Sigmoid colon (tissue), 7 donors: ENCODE data around the gene SYF2. TPM values are rescaled to one million over a fixed set of nuclear protein-coding genes. Genes with fewer than 3 reads are reported as not detected.
A peak's percentile ranks its signal among the peaks of the same experiment; 100 is the strongest.

Experiments used
- DNase-seq: peaks from one replicate; pipeline ENCODE4 v3.0.0-alpha.2; 2019
- H3K27ac ChIP-seq, 4 donors: fragments of 200-600 bp; sonication (generic); one replicate each; pipeline ENCODE4 v1.5.1; 2016 to 2019; ENCODE audit warnings: mild to moderate bottlenecking in 1 of 4
- H3K27me3 ChIP-seq, 3 donors: fragments of 200-600 bp; sonication (generic); one replicate each; pipeline ENCODE4 v1.5.1; 2019; ENCODE audit warnings: mild to moderate bottlenecking in 1 of 3
- H3K36me3 ChIP-seq, 4 donors: fragments of 200-600 bp; sonication (generic); one replicate each; pipeline ENCODE4 v1.5.1; 2016 to 2019
- H3K4me1 ChIP-seq, 4 donors: fragments of 200-600 bp; sonication (generic); one replicate each; pipeline ENCODE4 v1.5.1; 2017 to 2019
- H3K4me3 ChIP-seq, 4 donors: fragments of 200-600 bp; sonication (generic); one replicate each; pipeline ENCODE4 v1.5.1; 2017 to 2019; ENCODE audit warnings: mild to moderate bottlenecking in 2 of 4, moderate library complexity in 1 of 4
- H3K9me3 ChIP-seq, 4 donors: fragments of 200-600 bp in 3 of 4; sonication (generic) in 3 of 4; one replicate each; pipeline versions ENCODE4 v1.5.1 to v1.6.1; 2013 to 2019
- EP300 ChIP-seq, 4 donors: sonication (generic); formaldehyde crosslinking; IDR thresholded peaks; one replicate each; pipeline ENCODE4 v1.6.1; 2017; ENCODE audit warnings: antibody characterized with exemption in 4 of 4
- POLR2A ChIP-seq, 2 donors: fragments of 450-650 bp; IDR thresholded peaks; one replicate each; pipeline ENCODE4 v1.6.1; 2016; ENCODE audit warnings: antibody characterized with exemption in 2 of 2, mild to moderate bottlenecking in 2 of 2, moderate library complexity in 2 of 2
- POLR2AphosphoS5 ChIP-seq, 4 donors: sonication (generic); formaldehyde crosslinking; IDR thresholded peaks; one replicate each; pipeline ENCODE4 v1.6.1; 2017; ENCODE audit warnings: antibody characterized with exemption in 4 of 4
- WGBS, 2 donors: extraction: QIAGEN DNeasy Blood & Tissue Kit; methylation state at CpG; one replicate each; pipeline ENCODE4 v1.1.7; 2013; 5-methylcytosine and 5-hydroxymethylcytosine counted together
- intact Hi-C: fragments of 100-400 bp; cut with DNase I; formaldehyde crosslinking; loops from one replicate; pipeline ENCODE4 v1.15.1; 2023
- polyA plus RNA-seq, 3 donors: library from polyadenylated mRNA; stranded (reverse); fragments of 200-250 nt; gene quantifications; one replicate each; pipeline ENCODE4 v1.2.3, GENCODE V29; 2013
- total RNA-seq, 4 donors: library from RNA; depleted of rRNA; stranded (reverse); fragments of >200 nt; gene quantifications; one replicate each; pipeline ENCODE4 v1.1.0, GENCODE V29; 2016
- TF ChIP-seq, protein P1 (sequence below), 4 experiments: fragments of 450-650 bp in 3 of 4; fragments of 200-600 bp in 1 of 4; IDR thresholded peaks; one replicate each; pipeline ENCODE4 v1.5.1; 2016 to 2019; ENCODE audit warnings: antibody characterized with exemption in 4 of 4, mild to moderate bottlenecking in 3 of 4, moderate library complexity in 2 of 4
- donor health status: healthy with polysubstance abuse.
- donor health status: Bipolar disorder and iron deficiency.
- donor health status: healthy.

Gene SYF2
- total and polyA plus RNA-seq, 7 donors, result 58.2 to 138 (median 95.2) TPM

- intact Hi-C loops, result no loop called here
- WGBS, 2 donors, result 29 to 57% methylated on average over 20 of the region's 20 CpGs
- H3K36me3 ChIP-seq, result no peaks in the 10 kb centered on the region
- H3K27me3 ChIP-seq, result peaks cover 0 to 10% (median 0%) of the 10 kb centered on the region in 3 donors
- H3K27ac ChIP-seq, result peak overlapping the region in 2 of 4 donors; percentile 14 to 42
- no peak for DNase-seq
- H3K9me3 ChIP-seq, result no peaks in the 10 kb centered on the region
- peaks cover 0 to 7% (median 0%) of the 10 kb centered on the region in 4 donors for H3K4me1 ChIP-seq
- TF ChIP-seq POLR2A (IDR thresholded peaks at IDR 0.05) (no peak), EP300 (IDR thresholded peaks at IDR 0.05) (no peak), POLR2AphosphoS5 (IDR thresholded peaks at IDR 0.05) (no peak)
- TF ChIP-seq, protein P1, sequence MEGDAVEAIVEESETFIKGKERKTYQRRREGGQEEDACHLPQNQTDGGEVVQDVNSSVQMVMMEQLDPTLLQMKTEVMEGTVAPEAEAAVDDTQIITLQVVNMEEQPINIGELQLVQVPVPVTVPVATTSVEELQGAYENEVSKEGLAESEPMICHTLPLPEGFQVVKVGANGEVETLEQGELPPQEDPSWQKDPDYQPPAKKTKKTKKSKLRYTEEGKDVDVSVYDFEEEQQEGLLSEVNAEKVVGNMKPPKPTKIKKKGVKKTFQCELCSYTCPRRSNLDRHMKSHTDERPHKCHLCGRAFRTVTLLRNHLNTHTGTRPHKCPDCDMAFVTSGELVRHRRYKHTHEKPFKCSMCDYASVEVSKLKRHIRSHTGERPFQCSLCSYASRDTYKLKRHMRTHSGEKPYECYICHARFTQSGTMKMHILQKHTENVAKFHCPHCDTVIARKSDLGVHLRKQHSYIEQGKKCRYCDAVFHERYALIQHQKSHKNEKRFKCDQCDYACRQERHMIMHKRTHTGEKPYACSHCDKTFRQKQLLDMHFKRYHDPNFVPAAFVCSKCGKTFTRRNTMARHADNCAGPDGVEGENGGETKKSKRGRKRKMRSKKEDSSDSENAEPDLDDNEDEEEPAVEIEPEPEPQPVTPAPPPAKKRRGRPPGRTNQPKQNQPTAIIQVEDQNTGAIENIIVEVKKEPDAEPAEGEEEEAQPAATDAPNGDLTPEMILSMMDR (IDR thresholded peaks at IDR 0.05), result no peak
- H3K4me3 ChIP-seq, result peak overlapping the region in 1 of 4 donors; percentile 13
These were observed 33.5 kb downstream of the SYF2 start for GRCh38 chr1:25198663-25199252.

GRCh38 chr1:25197982-25198662 is 34.2 kb downstream of the SYF2 start:
- WGBS, 2 donors, result 10 to 35% methylated on average over 11 of the region's 11 CpGs
- H3K4me3 ChIP-seq, result no peak overlapping the region

DNA sequence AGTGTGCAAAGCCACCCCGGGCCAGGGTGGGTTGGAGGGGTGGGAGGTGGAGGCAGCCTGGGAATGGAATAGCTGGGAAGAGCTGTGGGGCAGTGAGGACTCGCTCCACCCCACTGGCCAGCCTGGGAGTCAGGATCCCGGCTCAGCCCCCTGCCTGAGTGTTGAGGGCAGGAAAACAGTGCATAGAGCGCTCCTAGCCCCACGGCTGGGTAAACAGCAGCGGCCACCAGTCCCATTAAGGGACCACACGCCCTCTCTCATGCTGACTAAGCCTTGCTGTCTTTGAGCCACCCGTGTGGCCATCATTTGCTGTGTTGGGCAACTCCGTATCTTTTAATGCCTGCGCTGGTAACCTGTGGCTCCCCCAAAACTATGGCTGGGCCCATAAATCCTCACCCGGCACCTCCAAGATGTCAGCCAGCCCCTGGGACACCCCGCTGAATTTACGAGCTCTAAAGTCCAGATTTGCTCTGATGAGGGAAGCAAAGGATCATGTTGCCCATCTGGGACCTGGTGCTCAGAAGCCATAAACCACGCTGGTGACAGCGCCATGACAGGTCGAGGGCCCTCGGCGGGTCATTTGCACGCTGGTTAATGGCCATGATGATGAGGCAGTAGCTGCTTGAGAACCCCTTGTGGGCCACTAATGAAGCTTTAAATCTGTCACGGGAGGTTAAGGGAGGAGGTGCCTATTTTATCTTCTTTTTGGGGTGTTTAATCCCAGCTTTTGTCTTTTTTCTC is 34.9 kb downstream of the SYF2 start:
- Histone ChIP-seq H3K9me3 (no peaks in the 10 kb centered on the region), H3K4me1 (peaks cover 0 to 7% (median 0%) of the 10 kb centered on the region in 4 donors), H3K27me3 (peaks cover 0 to 10% (median 0%) of the 10 kb centered on the region in 3 donors), H3K36me3 (no peaks in the 10 kb centered on the region), H3K27ac (no peak overlapping the region), H3K4me3 (no peak overlapping the region)
- no peak for TF ChIP-seq POLR2A (IDR thresholded peaks at IDR 0.05)
- no peak for TF ChIP-seq POLR2AphosphoS5 (IDR thresholded peaks at IDR 0.05)
- TF ChIP-seq, protein P1 (IDR thresholded peaks at IDR 0.05), result no peak
- no peak for TF ChIP-seq EP300 (IDR thresholded peaks at IDR 0.05)
- intact Hi-C loops, result no loop called here
- WGBS, 2 donors, result 29 to 72% methylated on average over 20 of the region's 20 CpGs
- no peak for DNase-seq

More at GRCh38 chr1:25197982-25198662, 34.2 kb downstream of the SYF2 start:
- Histone ChIP-seq H3K9me3 (no peaks in the 10 kb centered on the region), H3K27ac (no peak overlapping the region), H3K27me3 (peaks cover 0 to 10% (median 0%) of the 10 kb centered on the region in 3 donors), H3K36me3 (no peaks in the 10 kb centered on the region), H3K4me1 (peaks cover 0 to 7% (median 0%) of the 10 kb centered on the region in 4 donors)
- intact Hi-C loops, result no loop called here
- no peak for DNase-seq
- TF ChIP-seq POLR2A (IDR thresholded peaks at IDR 0.05) (no peak), POLR2AphosphoS5 (IDR thresholded peaks at IDR 0.05) (no peak), EP300 (IDR thresholded peaks at IDR 0.05) (no peak)
- TF ChIP-seq, protein P1 (IDR thresholded peaks at IDR 0.05), result no peak

DNA sequence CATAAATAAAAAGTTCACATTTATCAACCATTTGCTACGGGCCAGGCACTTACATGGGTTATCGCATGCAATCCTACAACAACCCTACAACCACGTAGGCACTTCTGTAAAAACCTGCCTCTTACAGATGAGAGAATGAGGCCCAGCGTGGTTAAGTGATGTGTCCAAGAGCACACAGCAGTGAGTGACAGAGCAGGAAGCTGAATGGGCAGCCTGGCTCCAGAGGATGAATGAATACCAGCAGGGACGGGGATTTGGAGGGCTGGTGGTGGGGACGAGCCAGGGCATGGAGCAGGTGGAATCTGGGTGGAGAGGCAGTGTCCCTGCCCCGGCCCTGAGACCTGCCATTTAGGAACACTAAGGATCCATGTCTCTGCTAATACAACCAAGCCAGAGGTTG is 35.5 kb downstream of the SYF2 start:
- TF ChIP-seq, protein P1 (IDR thresholded peaks at IDR 0.05), result no peak
- no peak for TF ChIP-seq EP300 (IDR thresholded peaks at IDR 0.05)
- TF ChIP-seq POLR2AphosphoS5 (IDR thresholded peaks at IDR 0.05), result no peak
- no peak for TF ChIP-seq POLR2A (IDR thresholded peaks at IDR 0.05)
- Histone ChIP-seq H3K27me3 (peaks cover 0 to 10% (median 0%) of the 10 kb centered on the region in 3 donors), H3K4me3 (no peak overlapping the region), H3K9me3 (no peaks in the 10 kb centered on the region), H3K36me3 (no peaks in the 10 kb centered on the region), H3K27ac (no peak overlapping the region), H3K4me1 (peaks cover 0 to 7% (median 0%) of the 10 kb centered on the region in 4 donors)
- intact Hi-C loops, result no loop called here
- DNase-seq, result no peak
- 87 to 88% methylated on average over 7 of the region's 7 CpGs for WGBS, 2 donors
